SJCRH30 (cell line): ENCODE measurements around the gene UNC79. TPM values are rescaled to one million over a fixed set of nuclear protein-coding genes. Genes with fewer than 3 reads are reported as not detected.

ENCODE experiments used
- DNase-seq, 2 experiments: peaks; one replicate each; pipeline ENCODE4 v3.0.0-alpha.2; 2015 to 2020
- H3K27ac ChIP-seq: fragments of 250-450 bp; sonication (Bioruptor Pico); 2 replicates; pipeline ENCODE4 v1.5.1; 2020; ENCODE audit warnings: mild to moderate bottlenecking, moderate library complexity
- H3K27me3 ChIP-seq: fragments of 250-450 bp; sonication (Bioruptor Pico); 2 replicates; pipeline ENCODE4 v1.5.1; 2020; ENCODE audit warnings: mild to moderate bottlenecking, moderate library complexity
- H3K36me3 ChIP-seq: fragments of 250-450 bp; sonication (Bioruptor Pico); 2 replicates; pipeline ENCODE4 v1.5.1; 2020; ENCODE audit warnings: mild to moderate bottlenecking, moderate library complexity
- H3K4me1 ChIP-seq: fragments of 250-450 bp; sonication (Bioruptor Pico); 2 replicates; pipeline ENCODE4 v1.5.1; 2020; ENCODE audit warnings: mild to moderate bottlenecking, moderate library complexity
- H3K4me3 ChIP-seq: fragments of 250-450 bp; sonication (Bioruptor Pico); 2 replicates; pipeline ENCODE4 v1.5.1; 2020; ENCODE audit warnings: mild to moderate bottlenecking, moderate library complexity
- H3K9me3 ChIP-seq: fragments of 250-450 bp; sonication (Bioruptor Pico); replicated peaks from 2 replicates; pipeline ENCODE4 v1.5.1; 2020; ENCODE audit warnings: mild to moderate bottlenecking, moderate library complexity
- total RNA-seq: library from RNA; depleted of rRNA; stranded (reverse); fragments of >200 nt; shearing (Covaris generic); gene quantifications from 2 replicates; pipeline ENCODE4 v1.2.3, GENCODE V29; 2014

The UNC79 gene
- total RNA-seq, 1 experiment from 2014 or later: not detected

GRCh38 chr14:93643127-93643526 lies 212.4 kb downstream of the UNC79 start:
- no peaks in the 10 kb centered on the region for H3K9me3 ChIP-seq
- no peak overlapping the region for H3K4me3 ChIP-seq
- H3K27me3 ChIP-seq: no peaks in the 10 kb centered on the region; the same call in 1 of the 2 replicates
- H3K4me1 ChIP-seq: no peaks in the 10 kb centered on the region
- no peak for DNase-seq
- H3K36me3 ChIP-seq: no peaks in the 10 kb centered on the region
- no peak overlapping the region for H3K27ac ChIP-seq

- H3K36me3 ChIP-seq: no peaks in the 10 kb centered on the region
These were observed 212.9 kb downstream of the UNC79 start for GRCh38 chr14:93643676-93644075.

GRCh38 chr14:93645200-93645599 lies 214.5 kb downstream of the UNC79 start:
- Histone ChIP-seq H3K4me1 (no peaks in the 10 kb centered on the region), H3K27me3 (no peaks in the 10 kb centered on the region; the same call in 1 of the 2 replicates), H3K27ac (no peak overlapping the region), H3K4me3 (no peak overlapping the region), H3K9me3 (no peaks in the 10 kb centered on the region), H3K36me3 (no peaks in the 10 kb centered on the region)
- no peak for DNase-seq

More at GRCh38 chr14:93643676-93644075, 212.9 kb downstream of the UNC79 start:
- no peaks in the 10 kb centered on the region; the same call in 1 of the 2 replicates for H3K27me3 ChIP-seq
- H3K4me1 ChIP-seq: no peaks in the 10 kb centered on the region
- H3K27ac ChIP-seq: no peak overlapping the region
- DNase-seq: no peak
- no peaks in the 10 kb centered on the region for H3K9me3 ChIP-seq
- H3K4me3 ChIP-seq: no peak overlapping the region

- Histone ChIP-seq H3K27me3 (no peaks in the 10 kb centered on the region), H3K9me3 (no peaks in the 10 kb centered on the region), H3K27ac (no peak overlapping the region), H3K4me1 (no peaks in the 10 kb centered on the region), H3K36me3 (no peaks in the 10 kb centered on the region), H3K4me3 (no peak overlapping the region)
- peak; percentile 3 to 33 for DNase-seq
These were observed 217.9 kb downstream of the UNC79 start for GRCh38 chr14:93648440-93649168.

- H3K4me3 ChIP-seq: no peak overlapping the region
- H3K4me1 ChIP-seq: no peaks in the 10 kb centered on the region
- no peaks in the 10 kb centered on the region for H3K36me3 ChIP-seq
- no peaks in the 10 kb centered on the region for H3K27me3 ChIP-seq
- no peaks in the 10 kb centered on the region for H3K9me3 ChIP-seq
- DNase-seq: peak in 1 of 2 experiments; percentile 2
- H3K27ac ChIP-seq: no peak overlapping the region
These were observed 223.9 kb downstream of the UNC79 start for GRCh38 chr14:93654599-93654998.

- Histone ChIP-seq H3K27ac (no peak overlapping the region), H3K36me3 (no peaks in the 10 kb centered on the region), H3K9me3 (no peaks in the 10 kb centered on the region), H3K4me1 (no peaks in the 10 kb centered on the region), H3K4me3 (no peak overlapping the region), H3K27me3 (no peaks in the 10 kb centered on the region)
- peak; percentile 11 to 71 for DNase-seq
These were observed 224.5 kb downstream of the UNC79 start for GRCh38 chr14:93655078-93655750.

GRCh38 chr14:93657875-93658274 lies 227.1 kb downstream of the UNC79 start:
- H3K4me3 ChIP-seq: no peak overlapping the region
- no peaks in the 10 kb centered on the region for H3K9me3 ChIP-seq
- no peaks in the 10 kb centered on the region for H3K27me3 ChIP-seq
- H3K4me1 ChIP-seq: no peaks in the 10 kb centered on the region
- DNase-seq: no peak
- no peak overlapping the region for H3K27ac ChIP-seq
- no peaks in the 10 kb centered on the region for H3K36me3 ChIP-seq

- no peaks in the 10 kb centered on the region for H3K4me1 ChIP-seq
- H3K9me3 ChIP-seq: 0 out of 2 replicates have a peak, but pooled peaks cover 6% of the 10 kb centered on the region
- no peak overlapping the region for H3K4me3 ChIP-seq
- DNase-seq: no peak
- no peak overlapping the region for H3K27ac ChIP-seq
- no peaks in the 10 kb centered on the region for H3K27me3 ChIP-seq
- no peaks in the 10 kb centered on the region for H3K36me3 ChIP-seq
These were observed 232.6 kb downstream of the UNC79 start for GRCh38 chr14:93663317-93663716.

GRCh38 chr14:93665169-93665568 lies 234.4 kb downstream of the UNC79 start:
- DNase-seq: no peak

GRCh38 chr14:93669632-93670031 lies 238.9 kb downstream of the UNC79 start:
- H3K9me3 ChIP-seq: 0 out of 2 replicates have a peak, but pooled peaks cover 6% of the 10 kb centered on the region
- no peaks in the 10 kb centered on the region for H3K4me1 ChIP-seq
- DNase-seq: no peak
- no peaks in the 10 kb centered on the region for H3K36me3 ChIP-seq
- no peak overlapping the region for H3K27ac ChIP-seq
- no peaks in the 10 kb centered on the region for H3K27me3 ChIP-seq
- no peak overlapping the region for H3K4me3 ChIP-seq

More at GRCh38 chr14:93665169-93665568, 234.4 kb downstream of the UNC79 start:
- no peak overlapping the region for H3K27ac ChIP-seq
- no peaks in the 10 kb centered on the region for H3K4me1 ChIP-seq
- no peaks in the 10 kb centered on the region for H3K36me3 ChIP-seq
- no peaks in the 10 kb centered on the region for H3K27me3 ChIP-seq
- H3K9me3 ChIP-seq: 0 out of 2 replicates have a peak, but pooled peaks cover 6% of the 10 kb centered on the region
- H3K4me3 ChIP-seq: no peak overlapping the region

- H3K4me3 ChIP-seq: no peak overlapping the region
- no peaks in the 10 kb centered on the region for H3K9me3 ChIP-seq
- no peaks in the 10 kb centered on the region for H3K27me3 ChIP-seq
- H3K27ac ChIP-seq: no peak overlapping the region
- H3K36me3 ChIP-seq: no peaks in the 10 kb centered on the region
- no peaks in the 10 kb centered on the region for H3K4me1 ChIP-seq
- no peak for DNase-seq
These were observed 243.6 kb downstream of the UNC79 start for GRCh38 chr14:93674343-93674742.

GRCh38 chr14:93675651-93676050 lies 244.9 kb downstream of the UNC79 start:
- H3K36me3 ChIP-seq: no peaks in the 10 kb centered on the region
- H3K4me1 ChIP-seq: no peaks in the 10 kb centered on the region
- no peaks in the 10 kb centered on the region for H3K9me3 ChIP-seq

GRCh38 chr14:93676416-93676958 lies 245.7 kb downstream of the UNC79 start:
- H3K27me3 ChIP-seq: no peaks in the 10 kb centered on the region
- no peak overlapping the region for H3K27ac ChIP-seq
- no peaks in the 10 kb centered on the region for H3K4me1 ChIP-seq
- H3K9me3 ChIP-seq: no peaks in the 10 kb centered on the region
- no peak overlapping the region for H3K4me3 ChIP-seq
- DNase-seq: no peak
- no peaks in the 10 kb centered on the region for H3K36me3 ChIP-seq

More at GRCh38 chr14:93675651-93676050, 244.9 kb downstream of the UNC79 start:
- Histone ChIP-seq H3K4me3 (no peak overlapping the region), H3K27ac (no peak overlapping the region), H3K27me3 (no peaks in the 10 kb centered on the region)
- DNase-seq: no peak

- Histone ChIP-seq H3K27me3 (no peaks in the 10 kb centered on the region), H3K36me3 (no peaks in the 10 kb centered on the region; the same call in 1 of the 2 replicates), H3K9me3 (no peaks in the 10 kb centered on the region), H3K27ac (no peak overlapping the region), H3K4me3 (no peak overlapping the region), H3K4me1 (no peaks in the 10 kb centered on the region)
- DNase-seq: no peak
These were observed 251.7 kb downstream of the UNC79 start for GRCh38 chr14:93682459-93682858.

- H3K27ac ChIP-seq: no peak overlapping the region
- no peak overlapping the region for H3K4me3 ChIP-seq
- H3K27me3 ChIP-seq: no peaks in the 10 kb centered on the region
- no peaks in the 10 kb centered on the region for H3K4me1 ChIP-seq
- no peaks in the 10 kb centered on the region for H3K9me3 ChIP-seq
- no peaks in the 10 kb centered on the region; the same call in 1 of the 2 replicates for H3K36me3 ChIP-seq
- peak; percentile 54 to 73 for DNase-seq
These were observed 252.5 kb downstream of the UNC79 start for GRCh38 chr14:93683226-93683625.
